GM21390 (cell line): ENCODE data around the gene GRM7.

Experiments
- ATAC-seq: cut with Tn5 transposase; IDR thresholded peaks from one replicate; pipeline ENCODE4 v1.9.1; 2021; ENCODE audit not compliant: unreplicated experiment

Gene GRM7

DNA sequence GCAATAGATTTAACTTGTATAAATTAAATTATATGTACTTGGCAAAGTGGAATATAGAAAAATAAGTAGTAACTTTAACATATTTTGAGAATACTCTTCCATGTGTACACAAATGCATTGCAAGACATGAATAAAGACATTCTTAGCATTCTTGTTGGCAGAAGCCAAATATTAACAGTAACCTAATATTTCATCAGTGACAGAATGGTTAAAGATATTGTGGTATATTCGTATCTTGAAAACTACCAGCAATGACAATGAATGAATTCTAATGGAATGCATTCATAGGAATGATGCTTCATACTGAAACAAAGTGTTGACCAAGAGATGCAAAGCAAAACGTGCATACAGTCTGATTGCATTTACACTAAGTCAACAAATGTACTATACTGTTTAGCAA is 524.7 kb downstream of the GRM7 start:
- ATAC-seq = no peak

DNA sequence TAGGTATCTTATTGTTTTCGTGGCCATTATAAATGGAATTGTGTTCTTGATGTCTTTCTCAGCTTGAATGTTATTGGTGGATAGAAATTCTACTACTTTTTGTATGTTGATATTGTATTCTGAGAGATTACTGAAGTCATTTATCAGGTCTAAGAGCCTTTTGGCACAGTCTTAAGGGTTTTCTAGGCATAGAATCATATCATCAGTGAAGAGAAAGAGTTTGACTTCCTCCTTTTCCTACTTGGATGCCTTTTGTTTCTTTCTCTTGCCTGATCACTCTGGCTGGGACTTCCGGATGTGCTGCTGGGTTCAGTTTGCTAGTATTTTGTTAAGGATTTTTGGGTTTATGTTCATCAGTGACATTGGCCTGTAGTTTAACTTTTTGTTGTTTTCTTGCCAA is 527.1 kb downstream of the GRM7 start:
- ATAC-seq = no peak

DNA sequence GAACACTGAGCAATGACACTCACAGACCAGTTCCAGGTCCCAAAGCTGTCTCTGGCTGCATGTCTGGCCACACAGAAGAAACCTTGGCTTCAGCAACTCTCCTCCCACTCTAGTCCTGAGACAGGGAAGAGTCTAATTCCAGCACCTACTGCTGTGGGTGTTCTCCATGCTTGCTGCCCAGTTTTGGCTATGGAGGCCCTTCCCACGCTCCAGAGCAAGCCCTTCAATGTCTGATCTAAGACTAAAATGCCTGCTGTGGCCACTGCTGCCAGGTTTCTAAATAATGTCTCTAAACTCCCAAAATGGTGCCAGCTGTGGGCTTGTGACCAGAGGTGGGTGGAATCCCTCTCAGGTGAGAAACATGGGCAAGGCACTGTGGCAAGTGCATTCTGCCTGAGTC is 531.3 kb downstream of the GRM7 start:
- ATAC-seq = no peak

DNA sequence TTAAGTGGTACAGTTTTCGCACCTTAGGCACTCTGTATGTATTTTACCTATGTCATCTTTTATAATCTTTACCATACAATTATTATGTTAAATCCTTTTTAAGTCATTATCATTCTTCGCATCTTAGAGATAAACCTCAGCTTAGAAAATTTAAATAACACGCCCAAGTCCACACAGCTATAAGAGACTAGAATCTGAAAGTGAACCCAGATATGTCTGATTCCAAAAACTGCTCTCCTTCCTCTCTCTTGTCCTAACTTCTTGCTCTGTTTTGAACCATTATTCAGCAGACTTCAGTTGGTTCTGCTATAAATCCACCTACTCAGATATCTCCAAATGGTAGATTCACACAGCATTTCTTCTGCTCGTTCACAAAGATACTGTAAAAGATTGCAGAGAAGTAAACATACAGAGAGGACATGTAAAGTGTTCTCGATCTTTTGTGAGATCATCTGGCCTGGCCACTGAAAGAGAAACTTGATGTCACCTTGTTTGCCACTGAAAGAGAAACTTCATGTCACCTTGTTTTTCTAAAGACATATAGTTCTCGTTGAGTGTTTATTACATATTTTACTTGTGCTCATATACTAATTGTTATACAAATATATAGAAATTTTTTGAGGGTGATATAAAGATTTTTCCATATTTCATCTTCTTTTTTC is 533.2 kb downstream of the GRM7 start:
- no peak for ATAC-seq

DNA sequence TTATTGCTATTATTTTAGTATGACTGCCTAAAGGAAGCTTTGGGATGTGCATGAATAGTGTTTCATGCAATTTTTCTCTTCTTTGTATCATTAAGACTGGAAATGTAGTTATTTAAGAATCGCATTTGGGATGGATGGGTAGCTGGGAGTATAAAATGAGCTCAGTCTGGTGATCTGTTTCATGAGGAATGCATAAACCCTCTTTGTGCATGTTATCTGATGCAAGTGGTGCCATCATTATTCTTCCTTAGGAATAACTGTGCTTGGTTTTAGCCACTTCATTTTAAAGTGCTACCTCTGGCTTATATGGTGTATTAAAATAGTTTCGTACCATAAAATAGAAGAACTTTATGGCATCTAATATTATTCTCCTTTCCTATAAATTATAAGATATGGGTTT is 535.6 kb downstream of the GRM7 start:
- ATAC-seq = no peak

DNA sequence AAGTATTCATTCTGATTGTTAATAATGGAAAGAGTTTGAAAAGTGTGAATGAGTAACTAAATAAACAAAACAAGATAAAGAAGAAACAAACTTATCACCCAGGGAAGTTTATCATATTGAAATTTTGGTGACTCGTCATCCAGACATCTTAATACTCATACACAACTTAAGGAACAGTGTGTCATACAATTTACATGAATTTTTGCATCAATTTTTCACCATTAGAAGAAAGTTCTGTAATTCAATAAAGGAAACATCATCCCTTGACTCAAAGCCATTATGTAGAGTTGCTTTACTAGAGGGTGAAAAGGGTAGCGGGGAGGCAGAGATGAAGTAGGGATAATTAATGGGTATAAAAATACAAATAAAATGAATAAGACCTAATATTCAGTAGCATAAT is 536.2 kb downstream of the GRM7 start:
- no peak for ATAC-seq

DNA sequence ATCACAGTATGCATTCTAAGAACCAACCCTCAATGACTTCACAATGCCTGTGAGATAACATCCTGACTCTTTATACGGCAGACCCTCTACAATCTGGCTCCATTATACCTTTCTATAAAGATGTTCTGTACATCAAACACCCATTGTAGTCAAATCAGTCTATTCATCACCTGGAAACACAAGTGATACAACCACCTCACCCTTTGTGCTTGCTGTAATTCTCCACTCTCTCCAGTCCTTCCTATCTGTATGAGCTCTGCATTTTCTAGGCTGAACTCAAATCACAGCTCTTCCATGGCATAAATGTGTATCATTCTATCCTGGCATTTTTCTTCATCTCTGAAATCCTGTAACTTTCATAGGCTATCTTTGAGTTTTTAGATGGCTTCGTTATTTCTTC is 539.4 kb downstream of the GRM7 start:
- ATAC-seq = no peak

DNA sequence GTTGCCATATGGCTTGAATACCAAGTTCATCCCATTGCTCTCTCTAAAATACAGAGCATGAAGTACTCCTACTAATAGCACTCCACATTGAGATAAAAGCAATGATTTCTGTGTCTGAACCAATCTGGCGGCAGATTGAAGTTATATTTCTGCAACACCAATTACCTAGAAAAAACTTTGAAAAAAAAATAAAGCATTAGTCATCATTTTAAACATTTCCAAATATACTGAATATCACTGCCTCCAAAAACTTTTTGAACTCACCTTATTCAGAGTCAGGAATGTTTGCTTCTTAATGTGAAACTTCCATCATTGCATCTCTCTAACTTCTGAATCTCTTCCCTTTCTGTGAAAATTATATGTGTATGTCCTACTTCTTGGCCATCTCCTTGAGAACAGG is 540.5 kb downstream of the GRM7 start:
- ATAC-seq = no peak

DNA sequence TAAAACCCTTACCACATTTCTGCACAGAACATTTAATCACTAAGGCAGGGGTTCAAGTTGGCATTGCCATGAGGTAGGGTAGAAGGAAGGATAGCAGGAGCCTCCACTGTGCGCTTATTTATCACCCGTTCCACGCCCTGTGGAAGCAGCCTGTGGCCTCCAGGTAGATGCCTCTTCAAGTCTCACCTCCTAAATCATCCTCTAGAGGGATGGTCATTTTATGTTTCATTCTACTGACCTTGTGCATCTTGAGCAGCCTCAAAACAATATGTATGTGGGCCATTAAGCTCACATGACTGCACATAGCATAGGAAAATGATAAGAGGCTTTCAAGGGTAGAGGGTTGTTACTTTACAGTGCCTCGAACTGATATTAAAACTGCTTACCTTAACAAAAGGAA is 546.2 kb downstream of the GRM7 start:
- no peak for ATAC-seq

DNA sequence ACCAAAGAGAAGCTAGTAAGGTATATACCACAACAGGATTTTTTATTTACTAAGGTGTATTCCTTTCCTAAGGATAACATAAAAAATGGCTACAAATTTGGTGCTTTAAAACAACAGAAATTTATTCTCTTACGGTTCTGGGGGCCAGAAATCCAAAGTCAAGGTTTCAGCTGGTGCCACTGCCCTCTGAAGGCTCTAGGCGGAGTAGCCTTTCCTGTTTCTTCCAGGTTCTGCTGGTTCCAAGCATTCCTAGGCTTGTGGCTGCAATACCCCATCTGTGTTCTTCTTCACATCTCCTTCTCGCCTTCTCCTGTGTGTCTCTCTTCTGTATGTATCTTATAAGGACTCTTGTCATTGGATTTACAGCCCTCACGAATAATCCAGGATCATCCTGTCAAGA is 549.9 kb downstream of the GRM7 start:
- ATAC-seq = no peak

DNA sequence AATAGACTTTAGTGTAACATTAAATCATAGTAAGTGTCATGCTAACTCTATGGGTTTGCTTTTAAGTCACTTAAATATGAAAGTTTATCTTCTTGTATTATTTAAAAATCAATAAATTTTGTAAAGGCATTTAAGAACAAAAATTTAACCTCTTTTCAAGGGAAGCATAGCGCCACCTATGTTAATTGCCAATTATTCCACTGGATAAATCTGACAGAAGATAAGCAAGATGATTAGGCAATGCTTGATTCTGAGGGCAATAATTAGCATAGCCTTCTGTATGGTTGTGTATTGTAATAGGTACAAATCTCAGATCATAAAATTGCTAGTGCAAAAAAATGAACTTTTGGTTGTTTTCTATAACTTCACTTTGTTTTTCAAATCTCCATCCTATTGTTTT is 560.1 kb downstream of the GRM7 start:
- ATAC-seq = no peak

DNA sequence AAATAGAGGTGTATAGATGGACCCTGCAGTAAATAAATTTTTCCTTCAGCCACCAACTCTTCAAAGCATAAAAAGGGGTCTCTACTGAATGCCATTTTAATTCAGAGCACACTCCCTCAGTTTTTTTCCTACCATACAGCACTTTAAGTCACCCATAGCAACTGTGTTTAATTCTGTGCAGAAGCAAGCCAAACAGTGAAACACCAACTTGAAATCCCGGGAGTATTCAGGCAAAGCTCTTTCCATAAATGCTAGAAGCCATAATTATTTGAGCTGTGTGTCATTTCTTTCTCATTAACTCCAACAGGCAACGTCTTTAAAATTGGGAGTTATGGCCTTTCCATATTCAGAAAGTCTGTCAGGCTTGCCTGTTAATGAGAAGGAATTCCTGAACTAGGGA is 562.1 kb downstream of the GRM7 start:
- ATAC-seq = no peak

DNA sequence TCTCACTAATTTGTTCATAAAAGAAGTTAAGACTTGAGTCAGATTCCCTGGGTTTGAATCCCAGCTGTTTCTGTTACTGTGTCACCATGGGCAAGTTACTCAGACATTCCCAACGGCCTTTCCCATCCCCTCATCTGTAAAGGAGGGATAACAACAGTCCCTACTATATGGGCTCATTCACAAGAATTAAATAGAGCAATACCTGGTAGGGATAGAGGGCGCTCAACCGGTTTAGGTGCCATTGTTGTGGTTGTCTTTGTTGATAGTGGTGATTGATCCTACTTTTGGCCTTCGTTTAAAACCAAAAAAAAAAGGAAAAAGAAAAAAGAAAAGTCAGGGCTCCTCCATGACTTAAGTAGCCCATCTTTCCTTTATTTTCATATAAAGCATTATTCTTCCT is 563.1 kb downstream of the GRM7 start:
- no peak for ATAC-seq

DNA sequence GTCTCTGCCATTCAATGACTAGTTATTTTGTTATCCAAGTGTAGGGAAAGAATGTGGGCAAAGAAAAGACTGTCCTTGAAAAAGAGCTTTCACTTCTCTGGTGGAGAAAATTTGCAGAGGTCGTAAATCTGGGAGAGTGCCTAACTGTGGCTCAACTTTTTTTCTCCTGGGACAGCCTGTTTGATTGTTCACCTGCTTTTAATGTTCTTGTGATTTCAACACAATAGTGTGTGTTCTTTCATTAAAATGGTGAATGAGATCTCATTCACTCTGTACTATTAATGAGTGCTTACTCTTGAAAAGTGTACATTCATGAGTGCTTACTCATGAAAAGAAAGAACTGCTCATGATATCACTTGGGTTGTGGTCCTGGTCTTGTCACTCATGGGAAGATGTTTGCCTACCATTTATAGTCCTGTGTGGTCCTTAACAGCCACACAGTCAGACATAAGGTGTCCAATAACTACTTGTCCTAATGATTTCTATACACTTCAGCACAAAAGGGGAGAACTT is 567.3 kb downstream of the GRM7 start:
- no peak for ATAC-seq

DNA sequence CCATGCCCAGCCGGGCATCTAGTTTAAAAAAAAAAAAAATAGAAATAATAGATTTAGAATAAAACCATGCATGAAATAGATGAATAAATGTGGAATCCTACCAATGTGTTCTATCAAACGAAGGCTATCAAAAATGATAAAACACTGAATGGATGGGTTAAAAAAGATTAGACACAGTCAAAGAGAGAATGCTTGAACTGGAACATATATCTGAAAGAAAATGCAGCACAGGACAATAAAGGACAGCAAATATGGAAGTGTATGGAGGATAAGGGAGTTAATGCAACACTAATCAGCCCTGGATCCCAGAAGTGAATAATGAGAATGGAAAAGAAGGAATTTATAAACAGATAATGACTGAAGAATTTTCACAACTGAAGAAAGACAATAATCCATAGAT is 571.7 kb downstream of the GRM7 start:
- ATAC-seq = no peak

DNA sequence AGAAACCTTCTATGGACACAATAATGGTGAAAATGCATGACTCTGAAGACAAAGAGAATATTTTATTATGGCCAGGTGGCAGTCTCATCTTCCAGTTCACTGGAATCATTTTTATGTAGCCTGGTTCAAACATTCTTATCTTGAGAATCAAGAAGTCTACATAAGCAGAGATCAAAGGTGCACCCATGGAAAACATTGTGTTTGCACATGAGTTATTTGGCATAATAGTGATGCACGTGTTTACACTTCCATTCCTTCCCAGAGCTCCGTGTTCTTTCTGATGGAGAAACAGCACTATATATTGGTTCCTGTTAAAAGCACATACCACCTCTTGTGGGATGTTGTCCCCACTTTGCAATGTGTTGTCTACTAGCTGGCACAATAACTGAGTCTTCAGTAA is 572.2 kb downstream of the GRM7 start:
- no peak for ATAC-seq

DNA sequence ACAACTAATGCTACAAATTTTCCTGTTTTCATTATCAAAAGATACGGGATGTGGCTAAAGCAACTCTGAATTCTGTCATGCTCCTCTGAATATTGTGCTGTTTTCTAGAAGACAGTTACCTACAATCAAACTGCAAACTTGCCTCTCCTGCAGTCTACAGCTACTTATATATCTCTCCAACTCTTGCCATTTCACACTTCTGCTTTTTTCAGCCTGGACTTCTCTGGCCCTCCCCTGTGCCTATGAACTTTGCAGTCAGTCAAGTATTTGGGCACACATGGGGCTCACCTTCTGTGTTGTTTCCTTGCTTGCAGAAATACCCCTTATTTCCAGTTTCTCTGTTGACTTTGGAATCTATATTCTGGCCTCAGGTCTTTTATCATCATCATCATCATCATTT is 575.6 kb downstream of the GRM7 start:
- no peak for ATAC-seq

DNA sequence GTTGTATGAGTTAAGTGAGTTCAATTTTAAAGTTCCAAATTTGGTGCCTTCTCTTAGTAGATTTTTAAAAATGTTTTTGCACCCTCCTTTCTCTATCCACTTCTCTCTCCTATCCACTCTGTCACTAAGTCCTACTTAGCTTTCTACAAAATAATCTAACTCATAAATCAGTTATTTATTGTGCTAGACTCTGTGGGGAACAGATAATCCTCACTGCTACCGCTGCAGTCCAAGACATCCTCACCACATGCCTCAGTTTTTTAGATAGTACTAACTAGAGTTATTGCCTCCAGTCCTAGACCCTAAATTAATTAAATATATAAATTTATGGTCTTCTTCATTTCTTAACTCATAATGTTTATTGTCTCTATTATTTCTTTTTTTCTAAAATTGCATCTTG is 576.3 kb downstream of the GRM7 start:
- no peak for ATAC-seq

DNA sequence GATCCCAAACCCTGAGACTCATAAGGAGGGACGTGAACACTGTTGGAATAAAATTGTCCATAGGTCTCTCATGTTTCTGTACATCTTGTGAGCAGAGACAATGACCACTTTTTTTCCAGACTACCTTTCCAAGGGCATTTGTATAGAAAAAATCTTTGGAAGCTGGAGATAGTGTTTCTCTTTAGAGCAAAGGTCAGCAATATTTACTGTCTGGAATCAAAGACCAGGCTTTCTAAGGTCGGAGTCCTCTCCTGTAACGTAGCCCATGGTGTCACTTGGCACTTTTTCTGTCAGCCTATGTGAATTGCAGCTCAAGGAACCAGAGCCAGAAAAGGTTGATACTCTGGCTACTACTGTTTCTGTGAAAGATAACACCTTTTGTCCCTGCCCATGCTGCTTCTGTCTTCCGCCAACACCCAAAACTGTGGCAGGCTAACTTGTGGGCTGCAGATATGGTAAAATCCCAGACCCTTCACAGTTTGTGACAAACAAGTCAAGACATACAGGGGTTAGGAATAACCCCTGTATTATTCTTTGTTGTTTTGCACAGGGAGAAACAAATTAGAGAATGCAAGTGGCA is 578.3 kb downstream of the GRM7 start:
- no peak for ATAC-seq

DNA sequence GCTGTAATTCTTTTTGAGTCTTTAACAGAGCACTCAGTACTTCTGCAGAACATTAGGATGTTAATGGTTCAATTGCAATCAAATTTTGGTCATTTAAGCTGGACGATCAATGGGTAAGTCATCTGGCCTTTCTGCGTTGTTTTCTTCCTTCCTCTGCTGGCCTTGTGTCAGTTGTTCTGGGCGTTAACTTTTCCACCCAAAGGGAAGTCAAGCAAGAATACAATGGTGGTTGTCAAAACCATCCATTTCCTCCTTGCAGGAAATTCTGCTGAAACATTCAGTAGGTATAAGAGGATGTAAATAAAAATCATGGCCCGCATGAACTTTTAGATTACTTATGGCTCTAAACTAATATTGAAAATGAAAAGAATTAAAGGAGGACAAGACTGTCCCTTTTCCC is 584.0 kb downstream of the GRM7 start:
- ATAC-seq = no peak

DNA sequence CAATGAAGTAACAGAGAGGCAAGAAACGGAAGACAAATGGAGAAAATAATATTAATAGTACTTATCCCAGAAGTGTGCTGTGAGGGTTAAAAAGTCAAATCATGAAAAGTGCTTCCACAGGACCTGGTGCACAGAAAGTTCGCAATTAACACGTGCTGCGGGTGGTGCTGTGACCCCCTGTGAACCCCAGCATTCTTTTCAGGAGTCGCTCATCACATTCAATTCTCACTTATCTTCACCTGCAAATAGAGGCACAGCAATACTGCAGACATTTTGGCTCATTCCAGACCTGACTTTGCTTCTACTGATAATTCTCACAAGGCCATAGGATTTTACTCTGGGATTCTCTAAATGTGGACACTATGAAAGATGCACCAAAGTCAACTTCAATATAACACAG is 584.4 kb downstream of the GRM7 start:
- ATAC-seq = no peak

DNA sequence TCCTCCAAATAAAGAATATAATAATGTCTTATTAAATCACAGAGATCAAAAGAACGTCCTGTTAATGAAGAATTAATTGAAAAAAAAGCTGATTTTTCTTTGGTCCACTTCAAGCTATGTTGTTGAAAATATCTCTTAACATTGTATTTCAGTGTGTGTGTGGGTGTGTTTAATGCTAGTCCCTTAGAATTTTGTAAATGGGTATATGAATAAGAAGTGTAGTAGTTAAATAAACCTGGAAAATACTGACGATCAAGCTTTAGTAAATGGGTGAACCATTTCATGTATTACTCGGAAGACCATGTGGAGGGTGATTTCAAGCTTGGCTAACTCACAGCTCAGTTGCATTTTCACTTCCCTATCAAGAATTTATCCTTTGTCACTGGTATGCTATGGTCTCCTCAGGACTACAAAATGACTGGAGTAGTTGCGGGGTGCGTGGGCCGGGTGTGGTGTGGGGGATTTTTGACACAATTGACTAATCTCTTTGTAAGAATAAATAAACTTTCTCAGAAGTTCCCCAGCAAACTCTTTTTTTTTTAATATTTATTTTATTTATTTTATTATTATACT is 586.4 kb downstream of the GRM7 start:
- ATAC-seq = peak; percentile 95

DNA sequence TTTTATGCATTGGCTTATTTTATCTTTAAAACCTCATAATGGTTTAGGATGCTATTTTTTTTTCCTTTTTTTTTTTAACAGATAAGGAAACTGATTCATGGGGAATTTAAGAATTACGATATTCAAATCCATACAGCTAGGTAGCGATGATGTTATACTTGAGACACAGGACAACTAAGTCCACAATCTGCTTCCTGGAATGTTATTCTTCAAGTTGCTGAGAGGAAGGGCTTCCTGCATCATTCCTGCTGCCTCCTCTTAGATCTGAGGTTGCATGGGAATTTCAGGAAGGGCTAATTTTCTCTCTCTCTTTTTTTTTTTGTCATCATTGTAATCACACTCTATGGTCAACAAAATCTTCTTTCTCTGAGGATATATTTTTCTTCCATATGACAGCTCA is 595.5 kb downstream of the GRM7 start:
- ATAC-seq = no peak
